ENCODE data around the gene SDK1.
A peak's percentile ranks its signal among the peaks of the same experiment; 100 is the strongest.

SDK1 gene

GRCh38 chr7:3300221-3300650, 816 bp upstream of the SDK1 start:
- CTCF ChIA-PET: interaction anchor here (0.6 kb wide), 2 partner anchors 383 to 580 kb away, joined by 4 read pairs; no protein-coding TSS in a partner anchor
- DNase-seq (ENCODE audit: low spot score): no peak
- H3K27ac ChIP-seq: no peak overlapping the region
- no peak for TF ChIP-seq CTCF (conservative IDR thresholded peaks at IDR 0.05; ENCODE audit: low read depth)
- POLR2A ChIA-PET (ENCODE audit: low non-redundant PET): no interaction called here

GRCh38 chr7:3301449-3301731, 338 bp downstream of the SDK1 start:
- no peak for TF ChIP-seq CTCF (conservative IDR thresholded peaks at IDR 0.05; ENCODE audit: low read depth)
- POLR2A ChIA-PET (ENCODE audit: low non-redundant PET): no interaction called here
- DNase-seq (ENCODE audit: low spot score): no peak
- H3K27ac ChIP-seq: no peak overlapping the region
- CTCF ChIA-PET: interaction anchor here (0.7 kb wide), 3 partner anchors 17 to 197 kb away, joined by 3 to 4 read pairs (median 3); no protein-coding TSS in a partner anchor

GRCh38 chr7:3301831-3302618, 973 bp downstream of the SDK1 start:
- ChIA-PET CTCF (interaction anchor here (0.6 to 0.7 kb wide), 4 partner anchors 33 to 902 kb away, joined by 3 to 6 read pairs (median 4); no protein-coding TSS in a partner anchor), POLR2A (ENCODE audit: low non-redundant PET) (no interaction called here)
- TF ChIP-seq CTCF (conservative IDR thresholded peaks at IDR 0.05; ENCODE audit: low read depth): peak; percentile 21; the same call in 1 of the 2 replicates
- H3K27ac ChIP-seq: no peak overlapping the region
- DNase-seq (ENCODE audit: low spot score): peak; percentile 31

GRCh38 chr7:3302681-3303320, 1.7 kb downstream of the SDK1 start:
- H3K27ac ChIP-seq: no peak overlapping the region
- ChIA-PET POLR2A (ENCODE audit: low non-redundant PET) (interaction anchor here (0.5 kb wide), 1 partner anchor 90 kb away, joined by 5 read pairs; no protein-coding TSS in a partner anchor), CTCF (interaction anchor here (0.6 kb wide), 3 partner anchors 34 to 1145 kb away, joined by 4 to 6 read pairs (median 5); no protein-coding TSS in a partner anchor)
- no peak for TF ChIP-seq CTCF (conservative IDR thresholded peaks at IDR 0.05; ENCODE audit: low read depth)
- DNase-seq (ENCODE audit: low spot score): no peak

GRCh38 chr7:3304131-3304530, 3.1 kb downstream of the SDK1 start:
- no peak for DNase-seq (ENCODE audit: low spot score)
- ChIA-PET CTCF (no interaction called here), POLR2A (ENCODE audit: low non-redundant PET) (no interaction called here)
- no peak overlapping the region for H3K27ac ChIP-seq
- no peak for TF ChIP-seq CTCF (conservative IDR thresholded peaks at IDR 0.05; ENCODE audit: low read depth)

- ChIA-PET POLR2A (ENCODE audit: low non-redundant PET) (no interaction called here), CTCF (interaction anchor here (0.6 to 0.7 kb wide), 2 partner anchors 153 to 163 kb away, joined by 4 read pairs; no protein-coding TSS in a partner anchor)
- no peak overlapping the region for H3K27ac ChIP-seq
- DNase-seq (ENCODE audit: low spot score): no peak
- TF ChIP-seq CTCF (conservative IDR thresholded peaks at IDR 0.05; ENCODE audit: low read depth): no peak
Observed at GRCh38 chr7:3307435-3307834, 6.4 kb downstream of the SDK1 start.
